Activated CD4-positive, CD25-positive, alpha-beta regulatory T cell treated with anti-CD3 and anti-CD28 coated beads, Interleukin-2, amount 50 U/mL, for 16 hours (primary cell): ENCODE data around the gene DAP3.
"Not testable (repeated sequence)": the region's sequence is repeated elsewhere in the genome, so short reads cannot be mapped to it uniquely, and the experiment has no call there.

Source experiments
- DNase-seq: peaks from one replicate; pipeline ENCODE4 v3.0.0-alpha.2; 2020; ENCODE audit warnings: low read depth, low spot score

Gene DAP3

DNA sequence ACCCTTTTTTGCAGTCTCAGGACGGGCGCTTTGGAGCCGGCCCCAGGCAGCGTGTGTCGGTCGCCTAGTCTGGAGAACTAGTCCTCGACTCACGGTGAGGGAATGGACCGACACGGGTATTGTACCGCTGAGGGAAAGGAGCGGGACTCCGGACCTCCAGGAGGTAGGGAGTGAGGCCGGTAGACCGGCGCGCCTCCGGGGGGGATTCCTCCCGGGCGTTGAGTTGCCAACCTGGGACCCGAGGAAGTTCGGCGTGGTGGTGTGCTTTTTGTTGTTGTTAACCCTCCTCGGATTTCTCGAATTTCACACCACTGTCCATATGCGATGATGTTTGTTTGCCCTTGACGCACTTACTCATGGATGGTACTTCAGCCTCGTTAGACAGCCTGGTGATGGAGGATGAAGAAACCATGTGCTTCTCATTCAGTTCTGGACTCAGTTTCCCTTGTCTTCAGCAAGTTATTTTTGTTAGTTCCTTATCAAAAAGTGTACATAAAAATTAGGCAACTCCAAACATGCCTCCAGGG is at the start of gene DAP3:
DAP3 (plus strand) TSS at position 11 of the 527 bp plus-strand sequence. CDS start 20,689 bp downstream, outside the sequence.
- not testable (repeated sequence) for DNase-seq

DNA sequence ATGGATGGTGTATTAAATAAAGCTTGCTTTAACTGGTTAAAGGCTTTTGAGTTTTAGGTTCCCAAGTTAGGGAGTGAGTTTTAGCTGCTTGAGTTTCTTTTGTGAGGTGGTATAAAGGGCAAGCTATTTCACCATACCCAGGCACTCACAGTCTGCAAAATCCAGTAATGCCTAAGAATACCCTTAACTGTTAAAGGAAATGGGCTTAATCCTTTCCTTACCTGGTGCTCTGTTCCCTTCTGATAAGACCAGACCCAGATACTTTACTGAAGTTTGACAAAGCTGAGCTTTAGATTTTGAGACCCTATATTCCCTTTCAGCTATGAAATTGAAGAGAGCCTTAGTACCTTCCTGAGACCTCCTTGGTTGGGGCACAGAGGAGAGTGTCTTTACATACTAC is 48.5 kb upstream of the DAP3 start:
- no peak for DNase-seq

DNA sequence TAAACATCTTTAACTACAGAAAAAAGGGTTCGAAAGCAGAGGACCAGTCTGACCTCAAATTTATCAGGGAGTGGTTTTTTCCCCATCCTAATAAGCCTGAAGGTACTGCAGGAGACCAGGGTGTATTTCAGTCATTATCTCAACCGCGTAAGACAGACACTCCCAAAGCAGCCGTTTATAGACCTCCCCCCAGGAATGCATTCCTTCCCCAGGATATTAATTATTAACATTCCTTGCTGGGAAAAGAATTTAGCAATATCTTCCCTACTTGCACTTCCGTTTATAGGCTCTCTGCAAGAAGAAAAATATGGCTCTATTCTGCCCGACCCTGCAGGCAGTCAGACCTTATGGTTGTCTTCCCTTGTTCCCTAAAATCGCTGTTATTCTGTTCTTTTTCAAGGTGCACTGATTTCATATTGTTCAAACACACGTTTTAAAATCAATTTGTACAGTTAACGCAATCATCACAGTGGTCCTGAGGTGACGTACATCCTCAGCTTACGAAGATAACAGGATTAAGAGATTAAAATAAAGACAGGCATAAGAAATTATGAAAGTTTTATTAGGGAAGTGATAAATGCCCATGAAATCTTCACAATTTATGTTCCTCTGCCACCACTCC is 46.2 kb upstream of the DAP3 start:
- DNase-seq = not testable (repeated sequence)

DNA sequence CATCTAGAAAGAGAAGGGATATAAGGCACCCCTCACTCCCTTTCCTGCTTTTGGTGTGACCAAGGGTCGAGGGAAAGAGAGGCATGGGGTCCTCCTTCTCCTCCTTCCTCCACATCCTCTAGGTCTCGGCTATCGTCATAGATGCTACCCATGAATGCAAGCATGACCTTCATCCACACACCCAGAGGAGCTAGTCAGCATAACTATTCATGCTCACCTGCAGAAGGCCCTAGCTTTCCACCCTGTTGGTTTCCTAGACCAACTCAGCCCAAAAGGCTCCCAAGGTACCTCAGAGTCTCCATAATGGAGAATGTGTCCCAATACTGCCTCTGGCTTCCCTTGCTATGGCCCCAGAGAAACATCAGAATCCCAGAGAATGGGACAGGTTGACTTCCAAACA is 45.7 kb upstream of the DAP3 start:
- DNase-seq = no peak

DNA sequence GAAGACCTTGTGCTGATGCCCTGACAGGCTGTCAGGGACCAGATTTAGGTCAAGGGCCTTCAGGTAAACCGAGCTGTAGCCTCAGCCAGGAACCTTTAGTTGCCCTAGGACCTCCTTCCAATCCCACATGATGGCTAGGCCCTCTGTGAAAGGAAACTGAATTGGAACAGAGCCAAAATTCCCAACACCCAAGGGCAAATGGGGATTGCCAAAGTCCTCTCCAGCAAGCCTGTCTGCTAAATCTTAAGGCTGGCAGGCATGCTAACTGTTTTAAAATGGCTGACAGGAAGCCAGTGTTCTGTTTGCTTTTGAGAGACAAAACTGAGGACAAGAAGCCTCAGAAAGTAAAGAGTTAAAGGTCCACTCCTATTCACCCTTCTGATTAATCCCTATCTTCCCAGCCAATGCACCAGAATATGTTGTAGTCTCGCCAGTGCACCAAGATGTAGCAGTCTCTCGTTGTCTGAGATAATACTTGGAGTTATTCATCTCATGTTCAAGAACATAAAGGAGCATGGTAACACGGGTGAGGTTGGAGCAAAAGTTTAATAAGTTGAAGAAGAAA is 43.8 kb upstream of the DAP3 start:
- no peak for DNase-seq

DNA sequence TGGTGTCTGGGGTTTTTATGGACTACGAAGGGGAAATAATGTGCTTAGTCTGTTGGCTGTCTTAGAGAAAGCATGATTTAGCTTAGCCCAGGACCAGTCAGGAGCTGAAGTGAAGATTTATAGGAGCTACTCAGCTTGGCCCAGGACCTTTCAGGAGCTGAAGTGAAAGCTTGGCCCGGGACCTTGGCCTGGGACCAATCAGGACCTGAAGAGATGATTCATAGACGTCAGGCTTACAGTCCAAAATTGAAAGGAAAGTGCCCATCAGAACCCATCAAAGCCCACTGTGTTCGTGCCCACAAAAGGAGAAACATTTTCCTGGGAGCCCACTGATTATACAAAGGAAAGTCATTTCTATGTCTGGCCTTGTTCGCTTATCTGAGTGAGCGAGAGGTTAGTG is 43.2 kb upstream of the DAP3 start:
- no peak for DNase-seq

DNA sequence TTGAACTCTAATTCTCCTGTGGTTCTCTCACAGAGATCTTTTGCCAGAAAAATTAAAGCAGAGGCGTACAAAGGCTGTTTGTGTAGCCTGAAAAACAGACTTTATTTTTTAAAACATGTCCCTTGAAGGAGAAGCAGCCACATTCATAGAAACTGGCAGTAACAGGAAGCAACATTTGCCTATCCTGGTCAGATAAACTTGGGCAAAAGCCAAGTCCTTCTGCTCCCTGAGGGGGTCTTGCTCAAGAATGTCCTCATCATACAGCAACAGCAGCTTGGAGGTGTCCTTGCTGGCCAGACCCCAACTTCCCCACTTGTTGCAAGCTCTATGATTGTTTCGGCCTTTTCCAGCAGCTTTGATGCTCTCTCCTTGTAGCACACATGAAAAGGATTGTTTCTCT is 42.6 kb upstream of the DAP3 start:
- no peak for DNase-seq

DNA sequence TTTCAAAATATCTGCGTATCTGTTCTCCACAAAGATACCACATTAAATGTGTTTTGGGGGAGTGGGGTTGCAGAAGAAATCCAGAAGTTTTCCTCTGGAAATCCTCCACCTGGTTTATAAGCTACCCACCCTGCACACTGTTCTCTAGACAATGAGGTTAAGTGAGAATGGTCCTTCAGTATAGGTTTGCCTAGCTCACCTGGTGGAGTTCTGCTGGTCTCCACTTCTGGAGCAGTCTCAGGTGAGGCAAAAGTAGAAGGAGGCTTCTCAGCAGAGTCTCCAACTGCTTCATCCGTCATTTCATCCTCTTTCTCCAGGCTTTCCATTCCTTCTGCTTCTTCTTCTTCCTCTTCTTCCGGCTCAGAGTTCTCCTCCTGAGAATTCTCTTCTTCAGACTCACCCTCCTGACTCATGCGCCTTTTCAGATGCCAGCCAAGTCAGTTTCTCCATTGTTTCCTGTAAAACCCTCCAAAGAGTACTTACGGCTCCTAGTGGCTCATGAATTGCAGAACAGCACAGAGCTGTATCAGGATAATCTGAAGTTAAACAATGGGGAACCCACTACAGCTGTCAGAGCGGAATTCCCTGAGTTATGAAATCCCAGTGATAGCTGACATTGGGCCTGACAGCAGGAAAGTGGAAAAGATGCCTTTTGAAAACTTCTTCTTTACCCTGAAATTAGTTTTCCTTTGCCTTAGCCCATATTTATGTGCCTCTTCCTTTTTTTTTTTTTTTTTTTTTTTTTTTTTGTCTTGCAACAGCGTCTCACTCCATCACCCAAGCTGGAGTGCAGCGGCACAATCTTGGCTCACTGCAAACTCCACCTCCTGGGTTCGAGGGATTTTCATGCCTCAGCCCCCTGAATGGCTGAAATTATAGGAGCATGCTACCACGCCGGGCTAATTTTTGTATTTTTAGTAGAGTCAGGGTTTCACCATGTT is 40.4 kb upstream of the DAP3 start:
- DNase-seq = no peak

DNA sequence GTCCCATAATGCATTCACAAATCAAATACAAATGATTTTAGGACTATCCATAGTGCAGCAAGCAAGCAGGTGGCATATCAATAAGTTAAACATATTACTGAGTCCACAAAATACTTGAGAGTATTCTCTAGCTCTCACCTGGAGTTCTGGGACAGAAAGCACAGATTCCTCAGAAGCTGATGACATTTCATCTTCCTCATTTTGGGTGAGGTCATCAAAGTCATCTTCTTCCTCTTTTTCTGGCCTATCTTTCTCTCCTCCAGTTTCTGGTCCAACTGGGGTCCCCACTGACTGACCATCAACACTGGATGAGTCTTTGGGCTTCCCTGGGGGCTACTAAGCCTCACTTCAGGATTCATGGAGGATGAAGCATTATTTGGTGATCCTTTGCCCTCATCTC is 39.2 kb upstream of the DAP3 start:
- no peak for DNase-seq

DNA sequence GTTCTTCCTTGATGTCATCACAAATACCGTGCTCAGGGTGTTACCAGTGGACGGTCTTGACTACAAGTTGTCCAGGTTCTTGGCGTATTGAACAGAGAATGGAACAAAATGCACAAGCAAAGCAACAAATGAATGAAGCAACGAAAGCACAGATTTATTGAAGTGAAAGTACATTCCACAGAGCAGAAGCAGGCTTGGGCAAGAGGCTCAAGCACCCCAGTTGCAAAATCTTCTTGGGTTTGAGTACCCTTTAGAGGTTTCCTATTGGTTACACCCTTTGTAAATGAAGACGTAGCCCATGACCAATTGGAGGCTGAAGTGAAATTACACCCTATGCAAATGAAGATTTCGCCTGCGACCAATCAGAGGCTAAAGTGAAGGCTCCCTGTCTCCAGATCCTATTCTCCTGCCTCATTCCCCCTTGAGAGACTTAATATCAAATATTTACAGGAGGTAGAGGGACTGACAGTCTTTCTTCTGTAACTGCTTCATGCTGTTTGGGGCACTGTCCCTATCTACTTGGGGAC is 38.6 kb upstream of the DAP3 start:
- no peak for DNase-seq

DNA sequence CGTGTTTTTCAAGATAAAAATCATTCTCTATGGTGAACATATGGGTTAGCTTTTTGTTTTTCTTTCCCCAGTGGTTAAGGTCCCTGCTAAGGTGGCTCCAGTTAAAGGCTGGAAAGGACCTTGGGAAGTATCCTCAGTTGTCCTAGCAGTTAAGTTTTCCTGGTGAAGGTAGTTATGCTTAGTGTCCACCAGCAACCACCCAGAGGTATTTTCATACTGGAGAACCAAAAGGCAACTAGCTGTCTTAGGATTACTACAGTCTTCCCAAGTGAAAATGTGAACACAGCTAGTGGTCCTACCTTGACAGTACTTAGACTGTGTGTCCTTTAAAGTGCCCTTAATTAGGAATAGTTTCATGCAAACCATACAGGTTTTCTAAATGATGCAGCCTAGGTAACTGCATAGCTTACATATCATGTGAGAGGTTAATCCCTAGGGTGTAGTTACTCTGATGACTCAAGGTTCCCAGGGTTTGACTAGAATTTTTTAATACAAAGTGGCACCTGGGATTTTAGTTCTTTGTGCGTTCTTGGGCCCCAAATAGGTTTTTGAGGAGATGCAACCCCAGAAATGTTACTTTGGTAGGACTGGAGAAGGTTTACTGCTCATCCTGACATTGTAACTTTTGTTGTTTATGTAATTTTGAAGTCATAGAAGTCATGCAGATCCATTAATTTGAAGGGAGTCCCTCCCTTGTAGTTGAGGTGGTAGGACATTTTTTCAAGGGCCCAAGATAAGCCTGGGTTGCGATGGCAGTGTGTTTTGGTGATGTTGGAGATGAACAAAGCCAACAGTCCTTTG is 36.8 kb upstream of the DAP3 start:
- no peak for DNase-seq

DNA sequence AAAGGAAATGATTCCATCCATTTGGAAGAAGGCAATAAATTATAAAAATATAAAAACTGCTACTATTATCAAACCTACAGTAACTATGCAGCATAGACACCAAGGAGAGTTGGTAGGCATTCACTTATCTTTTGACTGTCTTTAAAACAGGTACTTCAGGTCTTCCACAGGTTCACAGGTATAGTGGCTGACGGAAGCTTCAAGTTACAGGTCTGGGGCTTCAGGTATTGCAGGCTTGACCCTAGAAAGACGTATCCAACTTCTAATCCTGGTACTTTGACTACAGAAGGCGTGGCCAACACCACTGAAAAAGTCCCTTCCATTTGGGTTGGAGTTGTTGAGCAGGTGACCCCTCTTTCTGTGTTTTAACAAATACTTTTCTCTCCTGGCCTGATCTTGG is 35.9 kb upstream of the DAP3 start:
- DNase-seq = no peak

DNA sequence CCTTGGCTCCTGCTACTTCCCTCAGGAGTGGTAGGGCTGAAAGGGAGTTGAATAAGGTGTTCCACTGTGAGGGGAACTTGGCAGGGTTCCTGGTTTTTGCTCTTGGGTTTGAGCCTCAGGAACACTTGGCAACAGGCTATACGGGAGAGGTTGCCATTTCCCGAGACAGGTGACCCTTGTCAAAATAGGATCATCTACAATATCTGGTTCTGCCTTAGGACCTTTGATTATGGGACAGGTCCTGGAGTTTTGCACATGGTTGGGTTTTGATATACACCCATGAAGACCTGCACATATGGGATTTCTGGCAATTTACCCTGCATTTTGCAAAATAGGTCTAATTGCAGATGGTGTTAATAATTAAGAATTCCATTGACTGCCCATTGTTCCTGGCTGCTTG is 31.4 kb upstream of the DAP3 start:
- DNase-seq = no peak

DNA sequence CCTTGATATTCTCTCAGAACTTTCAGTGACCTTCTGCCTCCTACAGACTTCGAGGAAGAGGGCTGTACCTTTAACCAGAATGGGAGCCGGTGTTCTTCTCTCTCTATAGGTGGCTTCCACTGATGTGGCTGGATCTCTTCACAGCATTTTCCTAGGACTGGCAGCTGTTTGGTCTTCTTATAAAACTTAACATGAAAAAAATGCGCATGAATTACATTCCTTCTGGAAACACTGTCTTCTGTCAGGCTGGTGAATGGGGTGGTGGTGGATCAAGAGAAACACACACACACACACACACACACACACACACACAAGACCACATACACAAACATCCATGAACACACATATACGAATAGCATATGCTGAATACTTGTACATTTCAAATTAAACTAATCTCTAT is 27.7 kb upstream of the DAP3 start:
- DNase-seq = not testable (repeated sequence)

DNA sequence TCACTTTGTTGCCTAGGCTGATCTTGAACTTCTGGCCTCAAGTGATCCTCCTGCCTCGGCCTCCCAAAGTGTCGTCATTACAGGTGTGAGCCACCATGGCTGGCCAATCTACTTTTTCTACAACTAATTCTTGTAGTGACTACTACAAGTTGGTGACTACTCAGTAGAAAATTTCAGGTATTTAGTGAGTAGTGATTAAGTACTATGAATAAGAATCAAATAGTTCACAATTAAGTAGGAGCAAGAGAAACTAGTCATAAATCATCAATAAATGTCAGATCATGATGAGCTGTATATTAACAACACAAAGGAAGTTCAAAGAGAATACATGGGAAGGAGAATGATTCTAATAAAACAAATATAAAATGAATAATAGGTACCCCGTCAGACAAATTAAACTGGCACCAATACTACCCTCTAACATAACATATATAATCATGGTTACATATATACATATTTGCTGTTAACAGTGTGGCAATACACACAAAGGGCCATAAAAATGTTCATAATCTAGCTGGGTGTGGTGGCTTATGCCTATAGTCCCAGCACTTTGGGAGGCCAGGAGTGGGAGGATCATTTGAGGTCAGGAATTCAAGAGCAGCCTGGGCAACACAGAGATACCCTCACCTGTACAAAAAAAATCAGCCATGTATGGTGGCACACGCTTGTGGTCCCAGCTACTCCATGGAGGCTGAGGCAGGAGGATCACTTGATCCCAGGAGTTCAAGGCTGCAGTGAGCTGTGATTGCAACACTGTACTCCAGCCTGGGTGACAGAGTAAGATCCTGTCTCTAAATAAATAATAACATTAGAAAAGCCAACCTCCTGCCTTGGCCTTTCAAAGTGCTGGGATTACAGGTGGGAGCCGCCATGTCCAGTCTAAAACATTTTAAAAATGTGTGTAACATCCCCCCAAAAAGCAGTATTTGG is 19.4 kb upstream of the DAP3 start:
- DNase-seq = no peak

DNA sequence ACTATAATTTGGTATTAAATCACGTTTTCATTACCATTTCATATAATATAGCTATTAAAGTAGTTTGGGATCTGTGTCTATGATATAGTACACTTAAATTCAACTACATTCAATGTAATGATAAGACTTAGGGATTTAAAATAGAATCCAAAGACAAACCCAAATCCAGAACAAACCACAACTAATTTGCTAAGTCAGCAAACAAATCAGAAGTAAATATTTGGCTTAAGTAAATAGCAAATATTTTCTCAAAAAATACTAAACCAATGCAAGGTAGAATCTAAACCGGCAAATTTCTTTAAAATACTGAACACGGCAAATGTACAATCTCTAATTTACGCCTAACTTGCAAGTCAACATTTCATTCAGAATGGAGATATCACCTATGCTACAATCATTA is 17.1 kb upstream of the DAP3 start:
- DNase-seq = no peak

DNA sequence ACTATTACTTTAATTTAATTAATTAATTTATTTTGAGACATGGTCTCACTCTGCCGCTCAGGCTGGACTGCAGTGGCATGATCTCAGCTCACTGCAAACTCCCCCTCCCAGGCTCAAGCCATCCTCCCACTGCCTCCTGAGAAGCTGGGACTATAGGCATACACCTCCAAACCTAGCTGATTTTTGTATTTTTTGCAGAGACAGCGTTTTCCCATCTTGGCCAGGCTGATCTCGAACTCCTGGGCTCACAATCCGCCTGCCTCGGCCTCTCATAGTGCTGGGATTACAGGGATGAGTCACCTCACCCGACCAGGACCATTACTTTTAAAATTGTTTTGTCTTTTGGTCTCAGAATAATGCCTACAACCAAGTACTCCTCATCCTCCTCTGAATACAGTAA is 15.9 kb upstream of the DAP3 start:
- no peak for DNase-seq

DNA sequence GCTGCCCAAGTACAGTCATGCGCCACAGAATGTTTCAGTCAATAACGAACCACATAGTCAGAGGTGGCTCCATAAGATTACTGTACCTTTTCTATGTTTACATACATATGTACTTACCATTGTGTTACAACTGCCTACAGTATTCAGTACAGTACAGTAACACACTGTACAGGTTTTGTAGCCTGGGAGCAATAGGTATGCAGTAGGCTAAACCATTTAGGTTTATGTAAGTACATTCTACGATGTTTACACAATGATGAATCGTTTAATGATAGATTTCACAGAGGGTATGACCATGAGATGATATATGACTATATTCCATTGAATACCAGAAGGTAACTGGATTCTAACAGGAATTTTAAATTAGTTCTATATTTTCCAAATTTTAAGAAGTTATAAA is 10.9 kb upstream of the DAP3 start:
- DNase-seq = no peak

DNA sequence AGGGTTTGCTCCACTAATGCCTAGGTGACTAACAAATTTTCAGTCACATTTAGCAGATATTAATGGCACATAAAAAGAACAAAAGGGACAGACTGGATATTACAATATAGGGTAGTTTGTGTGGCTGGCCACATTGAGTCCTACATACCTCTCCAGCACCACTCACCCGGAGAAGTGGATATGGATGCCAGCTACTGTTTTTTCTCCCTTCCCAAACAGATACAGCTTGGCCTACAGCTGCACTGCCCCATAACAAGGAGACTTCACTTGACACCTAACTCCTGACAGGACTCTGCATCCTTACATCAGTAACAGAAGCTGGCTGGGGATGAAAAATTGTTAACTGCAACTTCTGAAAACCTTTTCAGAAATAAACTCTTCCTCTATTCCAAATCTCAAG is 9.9 kb upstream of the DAP3 start:
- DNase-seq = not testable (repeated sequence)

DNA sequence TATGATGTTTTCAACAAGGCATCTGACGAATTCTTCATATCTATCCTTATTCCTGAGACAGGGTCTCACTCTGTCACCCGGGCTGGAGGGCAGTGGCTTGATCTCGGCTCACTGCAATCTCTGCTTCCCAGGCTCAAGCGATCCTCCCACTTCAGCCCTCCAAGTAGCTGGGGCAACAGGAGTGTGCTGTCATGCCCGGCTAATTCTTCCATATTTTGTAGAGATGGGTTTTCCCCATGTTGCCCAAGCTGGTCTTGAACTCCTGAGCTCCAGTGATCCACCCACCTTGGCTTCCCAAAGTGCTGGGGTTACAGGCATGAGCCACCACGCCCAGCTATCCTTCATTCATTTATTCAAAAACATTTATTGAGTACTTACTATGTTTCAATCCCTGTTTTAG is 8.4 kb upstream of the DAP3 start:
- no peak for DNase-seq
